Keratinocyte (primary cell): ENCODE results near the gene TRPC4.

Experiments
- CTCF ChIP-seq, 3 experiments: IDR thresholded peaks in 1 of 3; conservative IDR thresholded peaks in 1 of 3; optimal IDR thresholded peaks in 1 of 3; 2 replicates in 2 of 3; 3 replicates in 1 of 3; pipeline versions ENCODE3 to v1.5.1; 2011; ENCODE audit warnings: low read length in 3 of 3, mild to moderate bottlenecking in 3 of 3, moderate library complexity in 2 of 3, control low read depth in 1 of 3, inconsistent platforms in 1 of 3; ENCODE audit not compliant: insufficient read depth in 2 of 3; ENCODE audit errors: extremely low read depth in 1 of 3
- EZH2 ChIP-seq: IDR thresholded peaks from one replicate; pipeline ENCODE4 v1.6.1; 2012; ENCODE audit warnings: inconsistent platforms, mild to moderate bottlenecking, low read length, moderate library complexity

- TF ChIP-seq CTCF (optimal IDR thresholded peaks at IDR 0.05 in 1 of 3, IDR thresholded peaks at IDR 0.05 in 1 of 3, conservative IDR thresholded peaks at IDR 0.05 in 1 of 3; ENCODE audit: extremely low read depth in 1 of 3, insufficient read depth in 2 of 3, low read length in 3 of 3) (no peak), EZH2 (no peak)
These were observed 211.6 kb downstream of the TRPC4 start for GRCh38 chr13:37657956-37658355.
